Lower leg skin (tissue), 3 donors: ENCODE results near the gene MPEG1.

Experiments
- POLR2A ChIP-seq, 2 donors: fragments of 450-650 bp; IDR thresholded peaks; one replicate each; pipeline ENCODE4 v1.6.1; 2016 to 2017; ENCODE audit warnings: antibody characterized with exemption in 2 of 2, mild to moderate bottlenecking in 1 of 2, moderate library complexity in 1 of 2
- TF ChIP-seq, protein P1 (sequence below), 3 donors: fragments of 450-650 bp; IDR thresholded peaks; one replicate each; pipeline ENCODE4 v1.5.1; 2016; ENCODE audit warnings: antibody characterized with exemption in 3 of 3, mild to moderate bottlenecking in 3 of 3, moderate library complexity in 2 of 3

DNA sequence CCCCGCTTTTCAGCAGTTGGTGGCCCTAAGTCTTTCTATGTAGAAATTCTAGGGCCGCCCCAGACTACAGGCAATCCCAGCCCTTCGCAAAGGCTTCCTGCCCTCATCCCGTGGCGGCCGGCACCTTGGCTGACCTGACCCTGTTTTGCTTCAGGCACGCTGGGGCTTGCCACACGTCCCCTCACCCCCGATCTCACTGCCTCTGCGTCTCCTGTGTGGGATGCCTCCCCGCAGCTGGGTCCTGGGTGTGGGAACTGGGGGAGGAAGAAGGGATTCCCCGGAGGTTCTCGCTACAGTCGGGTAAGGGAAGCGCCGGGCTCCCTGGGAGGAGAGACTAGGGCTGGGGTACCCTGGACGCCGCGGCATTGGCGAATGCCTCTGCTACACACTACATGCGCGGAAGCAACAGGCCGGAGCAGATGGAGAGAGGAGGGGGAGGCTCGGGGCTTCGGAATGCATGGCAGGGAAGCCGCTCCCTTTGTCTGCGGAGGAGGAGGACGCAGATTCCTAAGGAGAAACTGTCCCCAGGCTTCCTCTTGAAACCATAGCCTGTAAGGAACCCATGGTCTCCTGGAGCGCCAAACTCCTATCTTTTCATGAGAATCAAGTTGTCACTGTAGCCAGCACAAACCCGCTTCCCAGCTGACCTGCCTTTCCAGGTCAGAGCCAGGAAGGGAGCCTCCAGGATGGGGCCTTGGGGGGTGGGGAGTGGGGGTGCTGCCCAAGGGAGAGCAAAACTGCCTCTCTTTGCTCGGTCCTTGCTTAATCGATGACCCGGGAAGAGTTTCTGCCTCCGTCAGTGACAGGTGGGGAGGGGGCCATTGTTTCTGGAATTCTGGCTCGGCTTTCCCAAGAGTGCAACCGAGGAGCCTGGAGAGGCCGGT is 39.4 kb downstream of the MPEG1 start:
- TF ChIP-seq, protein P1, sequence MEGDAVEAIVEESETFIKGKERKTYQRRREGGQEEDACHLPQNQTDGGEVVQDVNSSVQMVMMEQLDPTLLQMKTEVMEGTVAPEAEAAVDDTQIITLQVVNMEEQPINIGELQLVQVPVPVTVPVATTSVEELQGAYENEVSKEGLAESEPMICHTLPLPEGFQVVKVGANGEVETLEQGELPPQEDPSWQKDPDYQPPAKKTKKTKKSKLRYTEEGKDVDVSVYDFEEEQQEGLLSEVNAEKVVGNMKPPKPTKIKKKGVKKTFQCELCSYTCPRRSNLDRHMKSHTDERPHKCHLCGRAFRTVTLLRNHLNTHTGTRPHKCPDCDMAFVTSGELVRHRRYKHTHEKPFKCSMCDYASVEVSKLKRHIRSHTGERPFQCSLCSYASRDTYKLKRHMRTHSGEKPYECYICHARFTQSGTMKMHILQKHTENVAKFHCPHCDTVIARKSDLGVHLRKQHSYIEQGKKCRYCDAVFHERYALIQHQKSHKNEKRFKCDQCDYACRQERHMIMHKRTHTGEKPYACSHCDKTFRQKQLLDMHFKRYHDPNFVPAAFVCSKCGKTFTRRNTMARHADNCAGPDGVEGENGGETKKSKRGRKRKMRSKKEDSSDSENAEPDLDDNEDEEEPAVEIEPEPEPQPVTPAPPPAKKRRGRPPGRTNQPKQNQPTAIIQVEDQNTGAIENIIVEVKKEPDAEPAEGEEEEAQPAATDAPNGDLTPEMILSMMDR (IDR thresholded peaks at IDR 0.05) = no peak
- TF ChIP-seq POLR2A (IDR thresholded peaks at IDR 0.05) = no peak
